Keratinocyte (primary cell): ENCODE results near the gene BATF. TPM values are rescaled to one million over a fixed set of nuclear protein-coding genes. Genes with fewer than 3 reads are reported as not detected.

Experiments used
- DNase-seq: peaks from one replicate; pipeline ENCODE4 v3.0.0-alpha.2; 2011; ENCODE audit warnings: low read depth, missing footprints, low spot score
- FAIRE-seq: peaks from 2 replicates; lab custom pipeline; 2011; peaks lifted over from hg19 to GRCh38; lab: Jason Lieb, UNC
- H2AFZ ChIP-seq: 2 replicates; pipeline ENCODE4 v1.6.0; 2012; ENCODE audit warnings: low read length, control low read depth, inconsistent platforms; ENCODE audit not compliant: control insufficient read depth
- H3K27ac ChIP-seq: 2 replicates; pipeline ENCODE4 v1.5.1; 2011; ENCODE audit warnings: low read length; ENCODE audit not compliant: control insufficient read depth, insufficient read depth
- H3K27me3 ChIP-seq: 3 replicates; pipeline ENCODE4 v1.6.0; 2011; ENCODE audit warnings: low read length; ENCODE audit not compliant: control insufficient read depth, insufficient read depth; ENCODE audit errors: extremely low read depth
- H3K36me3 ChIP-seq, 2 experiments: 2 replicates in 1 of 2; 3 replicates in 1 of 2; pipeline ENCODE4 v1.5.1; 2011; ENCODE audit warnings: low read length in 2 of 2, mild to moderate bottlenecking in 1 of 2; ENCODE audit not compliant: control insufficient read depth in 2 of 2, insufficient read depth in 2 of 2; ENCODE audit errors: extremely low read depth in 1 of 2
- H3K4me1 ChIP-seq: 3 replicates; pipeline ENCODE4 v1.5.1; 2011; ENCODE audit warnings: low read length; ENCODE audit not compliant: control insufficient read depth, insufficient read depth; ENCODE audit errors: extremely low read depth
- H3K4me2 ChIP-seq: 3 replicates; pipeline ENCODE4 v1.6.0; 2011; ENCODE audit warnings: low read depth, low read length; ENCODE audit not compliant: control insufficient read depth, insufficient read depth; ENCODE audit errors: extremely low read depth
- H3K4me3 ChIP-seq, 3 experiments: fragments of 200-600 bp in 1 of 3; sonication (generic) in 1 of 3; 2 replicates in 2 of 3; 3 replicates in 1 of 3; pipeline ENCODE4 v1.5.1; 2011 to 2016; ENCODE audit warnings: low read length in 3 of 3, mild to moderate bottlenecking in 3 of 3, control low read depth in 2 of 3, inconsistent platforms in 1 of 3, low read depth in 1 of 3, mixed read lengths in 1 of 3, mixed run types in 1 of 3, moderate library complexity in 1 of 3; ENCODE audit not compliant: control insufficient read depth in 2 of 3, insufficient read depth in 2 of 3; ENCODE audit errors: extremely low read depth in 1 of 3
- H3K79me2 ChIP-seq: 2 replicates; pipeline ENCODE4 v1.6.0; 2012; ENCODE audit warnings: low read length; ENCODE audit not compliant: control insufficient read depth, insufficient read depth
- H3K9ac ChIP-seq: 3 replicates; pipeline ENCODE4 v1.6.0; 2011; ENCODE audit warnings: low read length; ENCODE audit not compliant: control insufficient read depth, insufficient read depth; ENCODE audit errors: extremely low read depth
- H3K9me1 ChIP-seq: 3 replicates; pipeline ENCODE4 v1.6.0; 2011; ENCODE audit warnings: low read length; ENCODE audit not compliant: control insufficient read depth, insufficient read depth; ENCODE audit errors: extremely low read depth
- H3K9me3 ChIP-seq: 2 replicates; pipeline ENCODE4 v1.5.1; 2012; ENCODE audit warnings: low read depth, low read length; ENCODE audit not compliant: control insufficient read depth
- H4K20me1 ChIP-seq: 3 replicates; pipeline ENCODE4 v1.6.0; 2011; ENCODE audit warnings: low read length; ENCODE audit not compliant: control insufficient read depth, insufficient read depth; ENCODE audit errors: extremely low read depth
- CTCF ChIP-seq, 3 experiments: IDR thresholded peaks in 1 of 3; conservative IDR thresholded peaks in 1 of 3; optimal IDR thresholded peaks in 1 of 3; 2 replicates in 2 of 3; 3 replicates in 1 of 3; pipeline versions ENCODE3 to v1.5.1; 2011; ENCODE audit warnings: low read length in 3 of 3, mild to moderate bottlenecking in 3 of 3, moderate library complexity in 2 of 3, control low read depth in 1 of 3, inconsistent platforms in 1 of 3; ENCODE audit not compliant: insufficient read depth in 2 of 3; ENCODE audit errors: extremely low read depth in 1 of 3
- EZH2 ChIP-seq: IDR thresholded peaks from one replicate; pipeline ENCODE4 v1.6.1; 2012; ENCODE audit warnings: inconsistent platforms, mild to moderate bottlenecking, low read length, moderate library complexity
- dilution Hi-C: fragments of 300-500 bp; cut with MboI; formaldehyde crosslinking; loops from one replicate; pipeline ENCODE4 v1.7.0; 2020; ENCODE audit warnings: low sequenced_read_pairs; ENCODE audit not compliant: extremely low pct_ligation_motif_present
- polyA plus RNA-seq, 5 experiments: library from polyadenylated mRNA; depleted of rRNA in 3 of 5; stranded (reverse) in 3 of 5; stranded (forward) in 1 of 5; unstranded in 1 of 5; fragments of >200 nt; gene quantifications; 1 replicate in 1 of 5; 2 replicates in 3 of 5; 3 replicates in 1 of 5; pipeline versions ENCODE4 v1.2.1 to v1.2.3, GENCODE V29; 2011 to 2012; ENCODE audit warnings: missing spikeins in 2 of 5, low read depth in 1 of 5, low replicate concordance in 1 of 5

BATF gene
- polyA plus RNA-seq, 1 donor (not counting 4 experiments of a cell fraction or from before 2014, with no cell fraction given): not detected

- H3K36me3 ChIP-seq: no peaks in the 10 kb centered on the region
- no peaks in the 10 kb centered on the region for H3K4me1 ChIP-seq
- TF ChIP-seq CTCF (optimal IDR thresholded peaks at IDR 0.05 in 1 of 3, IDR thresholded peaks at IDR 0.05 in 1 of 3, conservative IDR thresholded peaks at IDR 0.05 in 1 of 3; ENCODE audit: extremely low read depth in 1 of 3, insufficient read depth in 2 of 3, low read length in 3 of 3) (no peak), EZH2 (no peak)
- H3K9ac ChIP-seq: no peak overlapping the region
- H4K20me1 ChIP-seq: no peaks in the 10 kb centered on the region
- no peak overlapping the region for H3K27ac ChIP-seq
- no peak overlapping the region for H3K4me2 ChIP-seq
- H2AFZ ChIP-seq: no peak overlapping the region
- FAIRE-seq (no peak), DNase-seq (no peak)
- dilution Hi-C loops: no loop called here
- no peaks in the 10 kb centered on the region for H3K9me3 ChIP-seq
- no peak overlapping the region for H3K4me3 ChIP-seq
- no peaks in the 10 kb centered on the region for H3K9me1 ChIP-seq
- no peaks in the 10 kb centered on the region for H3K79me2 ChIP-seq
- peaks cover 14% of the 10 kb centered on the region for H3K27me3 ChIP-seq
Measured at GRCh38 chr14:75519826-75520728, 2.2 kb upstream of the BATF start.

- Histone ChIP-seq H3K9me3 (no peaks in the 10 kb centered on the region), H2AFZ (no peak overlapping the region), H3K4me2 (no peak overlapping the region), H3K4me3 (no peak overlapping the region), H3K27me3 (peaks cover 9% of the 10 kb centered on the region), H3K9me1 (no peaks in the 10 kb centered on the region), H3K79me2 (no peaks in the 10 kb centered on the region), H3K36me3 (no peaks in the 10 kb centered on the region), H3K4me1 (no peaks in the 10 kb centered on the region), H3K27ac (no peak overlapping the region), H4K20me1 (no peaks in the 10 kb centered on the region), H3K9ac (no peak overlapping the region)
- dilution Hi-C loops: no loop called here
- DNase-seq: no peak
- TF ChIP-seq CTCF (optimal IDR thresholded peaks at IDR 0.05 in 1 of 3, IDR thresholded peaks at IDR 0.05 in 1 of 3, conservative IDR thresholded peaks at IDR 0.05 in 1 of 3; ENCODE audit: extremely low read depth in 1 of 3, insufficient read depth in 2 of 3, low read length in 3 of 3) (no peak), EZH2 (no peak)
- FAIRE-seq: no peak
Measured at GRCh38 chr14:75520852-75521251, 1.4 kb upstream of the BATF start.
